Measurements from ENCODE around the gene EGFL7. TPM values are rescaled to one million over a fixed set of nuclear protein-coding genes. Genes with fewer than 3 reads are reported as not detected.

Gene EGFL7
- total and polyA plus RNA-seq, 9 donors = 0.18 to 113 (median 43.4) TPM

DNA sequence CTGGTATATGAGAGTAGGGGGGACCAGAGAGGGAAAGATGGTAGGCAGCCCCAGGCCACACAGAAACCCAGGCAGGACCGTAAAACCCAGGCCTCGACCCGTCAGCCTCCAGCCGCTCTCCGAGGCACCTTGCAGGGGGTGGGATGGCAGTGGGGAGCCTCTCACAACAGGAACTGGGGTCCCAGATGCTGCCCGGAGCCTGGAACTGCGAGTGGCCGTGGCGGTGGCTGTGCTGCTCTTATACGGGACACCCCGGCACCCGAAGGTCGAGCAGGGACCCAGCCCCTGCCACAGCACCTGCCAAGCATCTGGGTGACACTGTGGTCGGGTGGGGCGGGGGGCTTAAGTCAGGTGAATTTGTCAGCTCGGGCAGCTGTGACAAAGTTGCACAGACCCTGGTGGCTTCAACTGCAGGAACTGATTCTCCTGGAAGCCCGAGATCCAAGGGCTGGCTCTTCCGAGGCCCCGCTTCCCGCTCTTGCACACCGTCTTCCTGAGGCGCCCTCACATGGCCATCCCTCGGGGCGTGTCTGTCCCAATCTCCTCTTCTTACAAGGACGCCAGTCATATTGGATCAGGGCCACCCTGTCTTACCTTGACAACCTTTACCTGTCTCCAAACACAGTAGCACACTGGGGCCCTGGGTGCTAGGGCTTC lies 47.6 kb upstream of the EGFL7 start:
- 88 to 91% (median 88%) methylated on average over 25 of the region's 25 CpGs for WGBS, 3 donors
- no peak overlapping the region for H3K4me3 ChIP-seq
- H3K36me3 ChIP-seq = no peaks in the 10 kb centered on the region
- intact Hi-C loops (cut with DNase I) = no loop called here
- no peaks in the 10 kb centered on the region for H3K4me1 ChIP-seq (ENCODE audit: insufficient read depth)
- no peak overlapping the region for H3K27ac ChIP-seq
- H3K9me3 ChIP-seq = no peaks in the 10 kb centered on the region
- no peak for DNase-seq
- H3K27me3 ChIP-seq = no peaks in the 10 kb centered on the region
- TF ChIP-seq EP300 (IDR thresholded peaks at IDR 0.05) (no peak), POLR2A (IDR thresholded peaks at IDR 0.05) (no peak)
- TF ChIP-seq, protein P1, sequence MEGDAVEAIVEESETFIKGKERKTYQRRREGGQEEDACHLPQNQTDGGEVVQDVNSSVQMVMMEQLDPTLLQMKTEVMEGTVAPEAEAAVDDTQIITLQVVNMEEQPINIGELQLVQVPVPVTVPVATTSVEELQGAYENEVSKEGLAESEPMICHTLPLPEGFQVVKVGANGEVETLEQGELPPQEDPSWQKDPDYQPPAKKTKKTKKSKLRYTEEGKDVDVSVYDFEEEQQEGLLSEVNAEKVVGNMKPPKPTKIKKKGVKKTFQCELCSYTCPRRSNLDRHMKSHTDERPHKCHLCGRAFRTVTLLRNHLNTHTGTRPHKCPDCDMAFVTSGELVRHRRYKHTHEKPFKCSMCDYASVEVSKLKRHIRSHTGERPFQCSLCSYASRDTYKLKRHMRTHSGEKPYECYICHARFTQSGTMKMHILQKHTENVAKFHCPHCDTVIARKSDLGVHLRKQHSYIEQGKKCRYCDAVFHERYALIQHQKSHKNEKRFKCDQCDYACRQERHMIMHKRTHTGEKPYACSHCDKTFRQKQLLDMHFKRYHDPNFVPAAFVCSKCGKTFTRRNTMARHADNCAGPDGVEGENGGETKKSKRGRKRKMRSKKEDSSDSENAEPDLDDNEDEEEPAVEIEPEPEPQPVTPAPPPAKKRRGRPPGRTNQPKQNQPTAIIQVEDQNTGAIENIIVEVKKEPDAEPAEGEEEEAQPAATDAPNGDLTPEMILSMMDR (IDR thresholded peaks at IDR 0.05) = no peak

DNA sequence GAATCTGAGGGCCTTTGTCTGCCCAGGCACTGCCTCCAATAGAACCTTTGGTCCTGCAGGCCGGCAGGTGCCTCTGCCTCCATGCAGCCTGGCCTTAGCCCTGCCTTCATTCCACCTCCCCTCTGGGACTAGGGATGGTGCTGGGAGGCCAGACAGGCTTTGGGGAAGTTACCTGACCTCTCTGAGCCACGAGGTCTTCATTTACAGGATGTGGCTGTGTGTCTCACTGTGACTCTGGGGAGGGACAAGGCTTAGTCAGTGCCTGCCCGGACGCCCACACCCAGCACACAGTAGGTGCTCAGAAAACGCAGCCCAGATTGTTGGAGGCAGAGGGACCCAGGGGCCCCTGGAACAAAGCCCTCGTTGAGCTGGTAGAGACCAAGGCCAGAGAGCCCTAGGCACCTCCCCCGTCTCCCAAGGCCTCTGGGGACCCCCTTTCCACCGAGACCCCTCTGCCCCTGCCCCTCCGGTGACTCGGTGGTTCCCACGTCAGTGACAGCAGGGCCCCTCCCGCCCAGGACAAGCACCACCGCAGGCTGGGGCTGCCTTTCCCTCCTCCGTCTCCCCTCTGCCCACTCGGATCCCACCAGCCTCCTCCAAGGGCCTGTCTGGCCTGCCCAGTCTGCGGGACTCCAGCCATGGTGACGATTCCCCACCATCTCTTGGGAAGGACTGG lies 46.9 kb upstream of the EGFL7 start:
- no peaks in the 10 kb centered on the region for H3K27me3 ChIP-seq
- H3K27ac ChIP-seq = no peak overlapping the region
- no peaks in the 10 kb centered on the region for H3K9me3 ChIP-seq
- H3K36me3 ChIP-seq = no peaks in the 10 kb centered on the region
- no peak overlapping the region for H3K4me3 ChIP-seq
- H3K4me1 ChIP-seq (ENCODE audit: insufficient read depth) = no peaks in the 10 kb centered on the region
- TF ChIP-seq, protein P1 (IDR thresholded peaks at IDR 0.05) = no peak
- TF ChIP-seq EP300 (IDR thresholded peaks at IDR 0.05) = no peak
- no peak for TF ChIP-seq POLR2A (IDR thresholded peaks at IDR 0.05)
- WGBS, 3 donors = 76 to 80% (median 78%) methylated on average over 12 to 17 of the region's 17 CpGs
- intact Hi-C loops (cut with DNase I) = no loop called here
- DNase-seq = no peak

DNA sequence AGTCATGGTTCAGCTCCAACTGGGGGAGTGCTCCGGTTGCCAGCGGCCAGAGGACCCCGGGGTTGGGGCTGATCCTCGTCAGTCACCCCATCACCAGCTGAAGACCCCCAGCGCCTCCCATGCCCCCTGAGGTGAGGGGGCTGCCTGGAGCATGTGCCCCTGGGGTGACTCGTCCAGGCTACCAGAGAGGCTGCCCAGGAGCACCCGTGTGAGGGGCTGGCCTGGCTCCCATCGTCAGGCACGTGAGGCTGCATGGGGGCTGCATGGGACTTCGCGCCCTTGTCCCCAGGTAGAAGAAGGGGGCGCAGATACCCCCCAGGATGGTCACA lies 46.4 kb upstream of the EGFL7 start:
- H3K27me3 ChIP-seq = no peaks in the 10 kb centered on the region
- no peak for DNase-seq
- H3K4me1 ChIP-seq (ENCODE audit: insufficient read depth) = no peaks in the 10 kb centered on the region
- TF ChIP-seq EP300 (IDR thresholded peaks at IDR 0.05) = no peak
- TF ChIP-seq, protein P1 (IDR thresholded peaks at IDR 0.05) = no peak
- no peaks in the 10 kb centered on the region for H3K36me3 ChIP-seq
- intact Hi-C loops (cut with DNase I) = no loop called here
- WGBS, 3 donors = 85 to 86% (median 86%) methylated on average over 8 to 12 of the region's 12 CpGs
- no peaks in the 10 kb centered on the region for H3K9me3 ChIP-seq
- H3K4me3 ChIP-seq = no peak overlapping the region
- no peak overlapping the region for H3K27ac ChIP-seq

DNA sequence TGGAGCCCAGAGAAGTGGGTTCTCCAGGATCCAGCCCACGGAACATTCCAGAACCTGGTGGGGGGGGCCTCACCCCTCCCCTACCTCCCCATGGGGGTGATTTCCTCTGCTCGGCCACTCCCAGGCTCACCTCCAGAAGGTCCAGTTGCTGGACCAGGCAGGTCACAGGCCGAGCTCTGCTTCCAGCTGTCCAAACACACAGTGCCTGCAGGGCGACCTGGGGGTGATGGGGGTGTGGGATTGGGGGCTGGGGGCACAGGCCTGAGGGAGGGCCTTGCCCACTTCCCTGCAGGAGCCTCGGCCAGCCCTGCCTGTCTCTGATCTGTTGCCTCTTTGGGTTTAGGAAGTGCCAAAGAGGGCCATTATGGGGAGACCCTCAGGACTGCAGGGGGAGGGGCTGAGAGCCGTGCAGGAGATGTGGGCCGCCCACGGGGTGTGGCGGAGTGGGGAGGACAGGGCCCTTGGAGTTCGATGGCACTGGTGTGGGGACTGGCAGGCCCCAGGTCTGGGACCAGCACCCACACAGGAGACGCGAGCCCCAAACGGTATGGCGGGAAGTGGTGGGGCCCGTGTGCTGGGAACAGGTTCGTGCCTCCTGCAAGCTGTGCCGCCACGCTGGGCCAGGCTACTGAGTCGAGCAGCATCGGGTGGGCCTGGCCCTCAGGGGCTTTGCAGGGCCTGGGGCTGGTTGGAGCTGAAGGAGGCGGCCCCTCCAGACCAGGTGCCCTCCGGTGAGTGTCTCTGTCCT lies 45.6 kb upstream of the EGFL7 start:
- no peak for DNase-seq
- intact Hi-C loops (cut with DNase I) = no loop called here
- H3K9me3 ChIP-seq = no peaks in the 10 kb centered on the region
- H3K27ac ChIP-seq = no peak overlapping the region
- H3K36me3 ChIP-seq = no peaks in the 10 kb centered on the region
- TF ChIP-seq POLR2A (IDR thresholded peaks at IDR 0.05) = no peak
- TF ChIP-seq EP300 (IDR thresholded peaks at IDR 0.05) = no peak
- TF ChIP-seq, protein P1 (IDR thresholded peaks at IDR 0.05) = no peak
- H3K27me3 ChIP-seq = no peaks in the 10 kb centered on the region
- H3K4me3 ChIP-seq = no peak overlapping the region
- H3K4me1 ChIP-seq (ENCODE audit: insufficient read depth) = no peaks in the 10 kb centered on the region
- WGBS, 3 donors = 78 to 84% (median 84%) methylated on average over 17 to 22 of the region's 22 CpGs

Measured in ovary (tissue), 9 donors.